OCI-LY1 (cell line): ENCODE results near the gene AP2S1.
"Not testable (repeated sequence)": the region's sequence is repeated elsewhere in the genome, so short reads cannot be mapped to it uniquely, and the experiment has no call there.

Experiments used
- H2AFZ ChIP-seq: fragments of 200-600 bp; sonication (generic), shearing (Covaris generic); 2 replicates; pipeline ENCODE4 v1.6.0; 2014; ENCODE audit warnings: antibody characterized with exemption, mild to moderate bottlenecking, low read length
- H3F3A ChIP-seq: fragments of 200-600 bp; sonication (generic), shearing (Covaris generic); 2 replicates; pipeline ENCODE4 v1.6.0; 2014; ENCODE audit warnings: mild to moderate bottlenecking, antibody characterized with exemption, low read length, moderate library complexity; ENCODE audit not compliant: insufficient read depth
- H3K27ac ChIP-seq: fragments of 200-600 bp; sonication (generic); 2 replicates; pipeline ENCODE4 v1.5.1; 2014; ENCODE audit warnings: low read length, mixed run types, mild to moderate bottlenecking, low read depth; ENCODE audit not compliant: poor library complexity, severe bottlenecking
- H3K27me3 ChIP-seq: fragments of 200-600 bp; sonication (generic); 2 replicates; pipeline ENCODE4 v1.6.0; 2014; ENCODE audit warnings: antibody characterized with exemption, mild to moderate bottlenecking, low read length, moderate library complexity; ENCODE audit not compliant: insufficient read depth
- H3K36me3 ChIP-seq: fragments of 200-600 bp; sonication (generic); 2 replicates; pipeline ENCODE4 v1.6.1; 2014; ENCODE audit warnings: mild to moderate bottlenecking, antibody characterized with exemption, low read length, moderate library complexity, mixed read lengths; ENCODE audit not compliant: insufficient read depth
- H3K4me1 ChIP-seq: fragments of 200-600 bp; sonication (generic); 2 replicates; pipeline ENCODE4 v1.5.1; 2014; ENCODE audit warnings: mild to moderate bottlenecking, low read length, moderate library complexity; ENCODE audit not compliant: insufficient read depth, severe bottlenecking
- H3K4me2 ChIP-seq: fragments of 200-600 bp; sonication (generic), shearing (Covaris generic); 2 replicates; pipeline ENCODE4 v1.6.1; 2014; ENCODE audit warnings: low read length
- H3K4me3 ChIP-seq: fragments of 200-600 bp; sonication (generic); 2 replicates; pipeline ENCODE4 v1.5.1; 2014; ENCODE audit warnings: low read length, low read depth, mild to moderate bottlenecking, mixed read lengths; ENCODE audit not compliant: poor library complexity, severe bottlenecking
- H3K79me2 ChIP-seq: fragments of 200-600 bp; shearing (Covaris generic); 2 replicates; pipeline ENCODE4 v1.6.1; 2016; ENCODE audit warnings: mixed run types, low read length, mixed read lengths; ENCODE audit not compliant: insufficient read depth
- H3K9ac ChIP-seq: fragments of 200-600 bp; sonication (generic), shearing (Covaris generic); 2 replicates; pipeline ENCODE4 v1.6.1; 2014; ENCODE audit warnings: mild to moderate bottlenecking, low read length, mixed read lengths
- H3K9me2 ChIP-seq: fragments of 200-600 bp; sonication (generic), shearing (Covaris generic); 2 replicates; pipeline ENCODE4 v1.6.1; 2014; ENCODE audit warnings: low read depth, mild to moderate bottlenecking, low read length, mixed read lengths
- H3K9me3 ChIP-seq: fragments of 200-600 bp; shearing (Covaris generic); 2 replicates; pipeline ENCODE4 v1.6.1; 2014; ENCODE audit warnings: low read length, mixed read lengths
- H4K20me1 ChIP-seq: fragments of 200-600 bp; sonication (generic), shearing (Covaris generic); 2 replicates; pipeline ENCODE4 v1.6.0; 2016; ENCODE audit warnings: mild to moderate bottlenecking, low read length; ENCODE audit not compliant: insufficient read depth
- CTCF ChIP-seq: fragments of 200-600 bp; sonication (generic), shearing (Covaris generic); IDR thresholded peaks from 2 replicates; pipeline ENCODE4 v1.5.1; 2017; ENCODE audit warnings: mild to moderate bottlenecking, antibody characterized with exemption, low read length, moderate library complexity, mixed read lengths
- EZH2 ChIP-seq: fragments of 200-600 bp; sonication (generic), shearing (Covaris generic); IDR thresholded peaks from 2 replicates; pipeline ENCODE4 v1.8.0; 2017; ENCODE audit warnings: borderline replicate concordance, mixed run types, mild to moderate bottlenecking, antibody characterized with exemption, low read length, moderate library complexity, mixed read lengths

The AP2S1 gene

GRCh38 chr19:46860125-46860845 is 9.6 kb upstream of the AP2S1 start:
- no peaks in the 10 kb centered on the region for H3F3A ChIP-seq
- H3K9me3 ChIP-seq = no peaks in the 10 kb centered on the region
- H3K4me1 ChIP-seq = peaks cover 51% of the 10 kb centered on the region
- H3K9ac ChIP-seq = peak overlapping the region; percentile 72
- peak overlapping the region; percentile 77 for H3K4me3 ChIP-seq
- no peaks in the 10 kb centered on the region for H3K27me3 ChIP-seq
- peak overlapping the region; percentile 75 for H3K4me2 ChIP-seq
- H3K36me3 ChIP-seq = 0 out of 2 replicates have a peak, but pooled peaks cover under 1% of the 10 kb centered on the region
- no peaks in the 10 kb centered on the region for H3K9me2 ChIP-seq
- H3K79me2 ChIP-seq = peaks cover 40% of the 10 kb centered on the region
- TF ChIP-seq CTCF = no peak
- no peak for TF ChIP-seq EZH2
- H2AFZ ChIP-seq = no peak overlapping the region
- H3K27ac ChIP-seq = peak overlapping the region; percentile 81
- no peaks in the 10 kb centered on the region for H4K20me1 ChIP-seq

DNA sequence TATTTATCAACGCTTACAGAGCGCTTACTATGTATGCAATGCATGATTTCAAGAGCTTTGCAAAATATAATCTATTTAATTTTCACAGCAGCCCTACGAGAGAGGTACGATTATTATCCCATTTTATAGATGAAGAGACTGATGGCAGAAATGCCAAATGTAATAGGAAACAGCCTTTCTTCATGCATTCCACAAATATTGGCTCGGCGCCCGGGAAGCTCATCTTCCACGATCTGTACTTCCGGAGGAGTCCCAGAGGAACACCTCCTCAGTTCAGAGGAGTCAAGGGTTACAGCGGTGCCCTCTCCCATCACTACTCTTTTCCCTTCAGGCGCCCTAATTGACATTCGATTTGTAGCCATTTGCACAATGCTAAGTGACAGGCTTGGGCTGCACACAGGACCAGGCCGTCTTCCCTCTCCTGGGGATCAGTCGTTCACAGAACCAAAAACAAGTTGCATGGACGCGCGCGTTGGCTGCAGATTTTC is 9.0 kb upstream of the AP2S1 start:
- Histone ChIP-seq H3K27me3 (no peaks in the 10 kb centered on the region), H3K27ac (peak overlapping the region; percentile 81), H3F3A (no peaks in the 10 kb centered on the region), H3K9ac (peak overlapping the region; percentile 59), H3K9me3 (no peaks in the 10 kb centered on the region), H3K4me2 (peak overlapping the region; percentile 75), H3K4me3 (peak overlapping the region; percentile 77), H4K20me1 (no peaks in the 10 kb centered on the region), H2AFZ (peak overlapping the region; percentile 23; the same call in 1 of the 2 replicates), H3K4me1 (peaks cover 47% of the 10 kb centered on the region), H3K36me3 (no peaks in the 10 kb centered on the region), H3K9me2 (no peaks in the 10 kb centered on the region), H3K79me2 (peaks cover 34% of the 10 kb centered on the region)
- TF ChIP-seq EZH2 = no peak
- TF ChIP-seq CTCF = no peak

- peaks cover under 1% of the 10 kb centered on the region; the same call in 1 of the 2 replicates for H3K79me2 ChIP-seq
- no peak overlapping the region for H3K27ac ChIP-seq
- H3F3A ChIP-seq = no peaks in the 10 kb centered on the region
- no peaks in the 10 kb centered on the region for H3K27me3 ChIP-seq
- H3K4me1 ChIP-seq = peaks cover 20% of the 10 kb centered on the region
- H3K9ac ChIP-seq = peak overlapping the region; percentile 54; the same call in 1 of the 2 replicates
- TF ChIP-seq EZH2 = no peak
- TF ChIP-seq CTCF = peak; percentile 96
- H3K9me3 ChIP-seq = no peaks in the 10 kb centered on the region
- H3K4me2 ChIP-seq = peak overlapping the region; percentile 73
- peak overlapping the region; percentile 51 for H3K4me3 ChIP-seq
- H4K20me1 ChIP-seq = no peaks in the 10 kb centered on the region
- H3K9me2 ChIP-seq = no peaks in the 10 kb centered on the region
- H2AFZ ChIP-seq = peak overlapping the region; percentile 27; the same call in 1 of the 2 replicates
- H3K36me3 ChIP-seq = no peaks in the 10 kb centered on the region
Observed at GRCh38 chr19:46856062-46857022, 5.7 kb upstream of the AP2S1 start.

DNA sequence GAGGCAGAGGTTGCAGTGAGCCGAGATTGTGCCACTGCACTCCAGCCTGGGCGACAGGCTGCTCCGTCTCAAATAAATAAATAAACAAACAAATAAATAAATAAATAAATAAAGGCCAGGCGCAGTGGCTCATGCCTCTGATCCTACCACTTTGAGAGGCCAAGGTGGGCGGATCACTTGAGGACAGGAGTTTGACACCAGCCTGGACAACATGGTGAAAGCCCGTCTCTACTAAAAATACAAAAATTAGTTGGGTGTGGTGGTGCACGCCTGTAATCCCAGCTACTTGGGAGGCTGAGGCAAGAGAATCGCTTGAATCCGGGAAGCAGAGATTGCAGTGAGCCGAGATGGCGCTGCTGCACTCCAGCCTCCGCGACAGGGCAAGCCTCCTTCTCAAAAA is 4.1 kb upstream of the AP2S1 start:
- H3F3A ChIP-seq, H3K36me3 ChIP-seq, H3K27me3 ChIP-seq, H2AFZ ChIP-seq, H4K20me1 ChIP-seq, H3K9me3 ChIP-seq, H3K79me2 ChIP-seq, H3K9ac ChIP-seq, H3K27ac ChIP-seq, H3K9me2 ChIP-seq, H3K4me2 ChIP-seq, H3K4me3 ChIP-seq: not testable (repeated sequence)
- peaks cover 22% of the 10 kb centered on the region for H3K4me1 ChIP-seq
